Measurements from ENCODE around the gene GNG7. TPM values are rescaled to one million over a fixed set of nuclear protein-coding genes. Genes with fewer than 3 reads are reported as not detected.

GNG7 gene
- total RNA-seq: 0.06 TPM in 1 of 2 replicates, not detected in the other

GRCh38 chr19:2702170-2703076 lies at the start of gene GNG7:
GNG7 (minus strand) TSS chr19:2702694; CDS start chr19:2520688, 182,006 bp downstream.
- DNase-seq (ENCODE audit: low read depth): no peak
- H3K4me3 ChIP-seq (ENCODE audit: low read depth, low read length): peak within 1 kb of the TSS; percentile 61

DNA sequence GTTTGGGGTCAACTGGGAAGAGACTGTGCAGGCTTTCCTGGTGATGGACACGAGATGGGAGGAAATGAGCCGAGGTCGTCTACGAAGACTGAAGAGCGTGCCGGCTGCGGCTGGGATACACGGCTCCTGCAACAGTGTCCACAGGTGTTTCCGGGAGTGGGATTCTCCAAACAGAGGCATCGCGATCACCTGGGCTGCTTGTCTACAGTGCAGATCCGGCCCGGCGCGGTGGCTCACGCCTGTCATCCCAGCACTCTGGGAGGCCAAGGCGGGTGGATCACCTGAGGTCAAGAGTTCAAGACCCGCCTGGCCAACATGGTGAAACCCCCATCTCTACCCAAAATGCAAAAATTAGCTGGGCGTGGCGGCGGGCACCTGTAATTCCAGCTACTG lies 48.9 kb upstream of the GNG7 start:
- TF ChIP-seq, protein P1, sequence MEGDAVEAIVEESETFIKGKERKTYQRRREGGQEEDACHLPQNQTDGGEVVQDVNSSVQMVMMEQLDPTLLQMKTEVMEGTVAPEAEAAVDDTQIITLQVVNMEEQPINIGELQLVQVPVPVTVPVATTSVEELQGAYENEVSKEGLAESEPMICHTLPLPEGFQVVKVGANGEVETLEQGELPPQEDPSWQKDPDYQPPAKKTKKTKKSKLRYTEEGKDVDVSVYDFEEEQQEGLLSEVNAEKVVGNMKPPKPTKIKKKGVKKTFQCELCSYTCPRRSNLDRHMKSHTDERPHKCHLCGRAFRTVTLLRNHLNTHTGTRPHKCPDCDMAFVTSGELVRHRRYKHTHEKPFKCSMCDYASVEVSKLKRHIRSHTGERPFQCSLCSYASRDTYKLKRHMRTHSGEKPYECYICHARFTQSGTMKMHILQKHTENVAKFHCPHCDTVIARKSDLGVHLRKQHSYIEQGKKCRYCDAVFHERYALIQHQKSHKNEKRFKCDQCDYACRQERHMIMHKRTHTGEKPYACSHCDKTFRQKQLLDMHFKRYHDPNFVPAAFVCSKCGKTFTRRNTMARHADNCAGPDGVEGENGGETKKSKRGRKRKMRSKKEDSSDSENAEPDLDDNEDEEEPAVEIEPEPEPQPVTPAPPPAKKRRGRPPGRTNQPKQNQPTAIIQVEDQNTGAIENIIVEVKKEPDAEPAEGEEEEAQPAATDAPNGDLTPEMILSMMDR (conservative IDR thresholded peaks at IDR 0.05; ENCODE audit: low read depth, low read length): no peak
- H3K4me3 ChIP-seq (ENCODE audit: low read depth, low read length): no peak overlapping the region
- DNase-seq (ENCODE audit: low read depth): no peak

More at GRCh38 chr19:2702170-2703076, at the start of gene GNG7:
- TF ChIP-seq, protein P1 (conservative IDR thresholded peaks at IDR 0.05; ENCODE audit: low read depth, low read length): no peak

- no peak overlapping the region for H3K4me3 ChIP-seq (ENCODE audit: low read depth, low read length)
- no peak for DNase-seq (ENCODE audit: low read depth)
- TF ChIP-seq, protein P1 (conservative IDR thresholded peaks at IDR 0.05; ENCODE audit: low read depth, low read length): no peak
These were observed 48.4 kb upstream of the GNG7 start for GRCh38 chr19:2750808-2751437.

GRCh38 chr19:2747349-2747748 lies 44.9 kb upstream of the GNG7 start:
- no peak for DNase-seq (ENCODE audit: low read depth)
- TF ChIP-seq, protein P1 (conservative IDR thresholded peaks at IDR 0.05; ENCODE audit: low read depth, low read length): no peak
- H3K4me3 ChIP-seq (ENCODE audit: low read depth, low read length): no peak overlapping the region

GRCh38 chr19:2744113-2744512 lies 41.6 kb upstream of the GNG7 start:
- no peak overlapping the region for H3K4me3 ChIP-seq (ENCODE audit: low read depth, low read length)

DNA sequence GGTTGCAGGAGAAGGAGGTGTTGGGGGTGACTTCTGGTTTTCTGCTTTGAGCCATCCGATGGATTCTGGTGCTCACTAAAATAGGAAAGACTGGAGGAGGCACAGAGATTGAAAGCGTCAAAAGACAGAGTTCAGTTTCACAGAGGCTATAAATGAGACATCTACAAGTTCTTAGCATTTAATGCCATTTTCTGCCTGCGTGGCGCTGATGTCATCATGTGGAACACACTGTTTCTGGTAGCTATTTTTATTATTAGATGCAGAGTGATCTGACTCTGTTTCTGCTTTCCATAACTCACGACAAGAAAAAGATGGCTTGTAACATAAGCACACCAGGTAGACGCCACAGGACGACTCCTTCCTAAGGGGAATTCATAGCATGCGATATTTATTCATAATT lies 40.6 kb upstream of the GNG7 start:
- no peak for DNase-seq (ENCODE audit: low read depth)
- H3K4me3 ChIP-seq (ENCODE audit: low read depth, low read length): no peak overlapping the region
- TF ChIP-seq, protein P1 (conservative IDR thresholded peaks at IDR 0.05; ENCODE audit: low read depth, low read length): no peak

More at GRCh38 chr19:2744113-2744512, 41.6 kb upstream of the GNG7 start:
- no peak for DNase-seq (ENCODE audit: low read depth)
- TF ChIP-seq, protein P1 (conservative IDR thresholded peaks at IDR 0.05; ENCODE audit: low read depth, low read length): no peak

Measured in epithelial cell of proximal tubule (primary cell).